HL-60 (cell line): ENCODE measurements around the gene TRIM26.

Experiments
- POLR2AphosphoS5 ChIP-seq: IDR thresholded peaks from 2 replicates; pipeline ENCODE4 v1.6.1; 2012; ENCODE audit warnings: low read depth
- TF ChIP-seq, protein P1 (sequence below): IDR thresholded peaks from one replicate; pipeline ENCODE4 v1.5.1; 2011; ENCODE audit warnings: low read length, control low read depth, inconsistent platforms; ENCODE audit not compliant: insufficient read depth

DNA sequence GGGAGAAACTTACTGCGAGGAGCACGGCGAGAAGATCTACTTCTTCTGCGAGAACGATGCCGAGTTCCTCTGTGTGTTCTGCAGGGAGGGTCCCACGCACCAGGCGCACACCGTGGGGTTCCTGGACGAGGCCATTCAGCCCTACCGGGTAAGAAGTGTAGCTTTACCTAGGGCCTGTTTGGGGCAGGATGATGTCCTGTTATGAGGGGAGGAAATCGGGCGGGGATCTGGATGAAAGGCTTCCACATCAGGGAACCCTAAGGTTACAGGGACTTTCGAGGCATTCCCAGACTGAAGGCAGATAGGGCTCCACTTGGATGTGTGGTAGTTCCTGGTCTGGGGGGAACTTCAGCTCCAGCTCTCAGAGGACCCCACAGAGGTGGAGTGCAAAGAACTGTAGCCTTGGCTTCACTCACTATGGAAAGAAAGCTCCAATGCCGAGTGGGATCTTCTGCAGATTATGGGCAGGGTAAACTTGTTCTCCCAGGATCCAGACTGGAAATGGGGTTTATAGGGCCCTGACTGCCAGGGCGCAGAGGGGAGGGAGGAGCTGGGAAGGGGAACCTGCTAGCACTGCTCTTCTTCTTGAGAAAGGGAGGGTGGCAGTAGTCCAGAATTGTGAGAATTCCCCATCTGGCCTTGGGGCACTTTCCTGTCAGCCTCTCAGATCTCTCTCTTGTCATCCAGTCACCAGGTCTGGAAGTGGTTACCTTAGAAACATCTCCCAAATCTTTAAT is 49.1 kb downstream of the TRIM26 start:
- TF ChIP-seq, protein P1, sequence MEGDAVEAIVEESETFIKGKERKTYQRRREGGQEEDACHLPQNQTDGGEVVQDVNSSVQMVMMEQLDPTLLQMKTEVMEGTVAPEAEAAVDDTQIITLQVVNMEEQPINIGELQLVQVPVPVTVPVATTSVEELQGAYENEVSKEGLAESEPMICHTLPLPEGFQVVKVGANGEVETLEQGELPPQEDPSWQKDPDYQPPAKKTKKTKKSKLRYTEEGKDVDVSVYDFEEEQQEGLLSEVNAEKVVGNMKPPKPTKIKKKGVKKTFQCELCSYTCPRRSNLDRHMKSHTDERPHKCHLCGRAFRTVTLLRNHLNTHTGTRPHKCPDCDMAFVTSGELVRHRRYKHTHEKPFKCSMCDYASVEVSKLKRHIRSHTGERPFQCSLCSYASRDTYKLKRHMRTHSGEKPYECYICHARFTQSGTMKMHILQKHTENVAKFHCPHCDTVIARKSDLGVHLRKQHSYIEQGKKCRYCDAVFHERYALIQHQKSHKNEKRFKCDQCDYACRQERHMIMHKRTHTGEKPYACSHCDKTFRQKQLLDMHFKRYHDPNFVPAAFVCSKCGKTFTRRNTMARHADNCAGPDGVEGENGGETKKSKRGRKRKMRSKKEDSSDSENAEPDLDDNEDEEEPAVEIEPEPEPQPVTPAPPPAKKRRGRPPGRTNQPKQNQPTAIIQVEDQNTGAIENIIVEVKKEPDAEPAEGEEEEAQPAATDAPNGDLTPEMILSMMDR = no peak
- no peak for TF ChIP-seq POLR2AphosphoS5
